ENCODE results near the gene FGF14. TPM values are rescaled to one million over a fixed set of nuclear protein-coding genes. Genes with fewer than 3 reads are reported as not detected.

Gene FGF14
- total RNA-seq, 2 experiments from 2014 or later = not detected

DNA sequence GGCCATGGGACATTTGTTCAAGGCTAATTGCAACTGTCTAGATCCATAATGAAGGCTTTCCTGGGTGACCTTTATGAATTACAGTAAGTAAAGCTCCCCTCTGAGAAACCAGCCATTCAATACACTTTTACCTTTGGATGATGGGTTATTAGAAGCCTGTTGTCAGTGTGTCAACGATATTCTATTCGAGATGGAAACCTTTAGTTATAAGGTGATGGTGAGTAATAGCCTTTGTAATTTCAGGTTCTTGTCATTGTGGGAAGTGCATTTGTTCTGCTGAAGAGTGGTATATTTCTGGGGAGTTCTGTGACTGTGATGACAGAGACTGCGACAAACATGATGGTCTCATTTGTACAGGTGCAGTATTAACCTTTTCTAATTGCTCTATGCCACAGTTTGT lies 687.7 kb downstream of the FGF14 start:
- no peak overlapping the region for H3K4me3 Mint-ChIP-seq
- H3K27ac Mint-ChIP-seq = no peak overlapping the region
- DNase-seq (no peak), ATAC-seq (no peak)
- no peaks in the 10 kb centered on the region for H3K9me3 Mint-ChIP-seq (ENCODE audit: low read depth)
- peaks cover 4% of the 10 kb centered on the region for H3K27me3 Mint-ChIP-seq
- ChIA-PET POLR2A (no interaction called here), CTCF (no interaction called here)
- no peaks in the 10 kb centered on the region for H3K36me3 Mint-ChIP-seq (ENCODE audit: low read depth)
- no peaks in the 10 kb centered on the region for H3K4me1 Mint-ChIP-seq
- intact Hi-C loops (cut with DNase I, micrococcal nuclease) = no loop called here

DNA sequence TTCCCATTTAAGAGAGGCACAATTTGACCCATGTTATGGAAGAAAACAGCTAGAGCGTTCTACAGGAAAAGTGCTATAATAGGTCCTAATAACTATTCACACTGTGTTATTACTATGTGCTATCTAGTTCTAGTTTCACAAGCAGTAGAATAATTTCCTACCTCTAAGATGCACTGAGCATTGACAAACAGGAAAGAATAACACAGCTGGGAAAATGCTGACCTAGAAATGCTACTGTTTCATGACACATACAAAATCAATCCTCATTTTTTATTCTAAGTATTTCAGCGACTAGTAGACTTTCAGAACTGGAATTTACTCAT lies 689.9 kb downstream of the FGF14 start:
- Mint-ChIP-seq H3K27ac (no peak overlapping the region), H3K9me3 (ENCODE audit: low read depth) (no peaks in the 10 kb centered on the region), H3K27me3 (peaks cover 10% of the 10 kb centered on the region), H3K4me3 (no peak overlapping the region), H3K4me1 (no peaks in the 10 kb centered on the region), H3K36me3 (ENCODE audit: low read depth) (no peaks in the 10 kb centered on the region)
- POLR2A ChIA-PET = no interaction called here
- intact Hi-C loops (cut with DNase I, micrococcal nuclease) = no loop called here
- DNase-seq = no peak
- CTCF ChIA-PET = no interaction called here
- no peak for ATAC-seq

- ChIA-PET POLR2A (no interaction called here), CTCF (no interaction called here)
- no peak for DNase-seq
- Mint-ChIP-seq H3K9me3 (ENCODE audit: low read depth) (no peaks in the 10 kb centered on the region), H3K27ac (no peak overlapping the region), H3K27me3 (peaks cover 10% of the 10 kb centered on the region), H3K4me1 (peaks cover 5% of the 10 kb centered on the region), H3K4me3 (no peak overlapping the region), H3K36me3 (ENCODE audit: low read depth) (no peaks in the 10 kb centered on the region)
- intact Hi-C loops (cut with DNase I, micrococcal nuclease) = no loop called here
- no peak for ATAC-seq
Measured at GRCh38 chr13:101711307-101712025, 690.4 kb downstream of the FGF14 start.

- Mint-ChIP-seq H3K9me3 (ENCODE audit: low read depth) (no peaks in the 10 kb centered on the region), H3K27me3 (peaks cover 12% of the 10 kb centered on the region), H3K4me3 (no peak overlapping the region), H3K36me3 (ENCODE audit: low read depth) (no peaks in the 10 kb centered on the region), H3K4me1 (peaks cover 5% of the 10 kb centered on the region), H3K27ac (no peak overlapping the region)
- DNase-seq (no peak), ATAC-seq (no peak)
- intact Hi-C loops (cut with DNase I, micrococcal nuclease) = no loop called here
- POLR2A ChIA-PET = no interaction called here
- CTCF ChIA-PET = interaction anchor here (0.7 kb wide), 1 partner anchor 30 kb away, joined by 3 read pairs; no protein-coding TSS in a partner anchor
Measured at GRCh38 chr13:101709952-101710351, 691.9 kb downstream of the FGF14 start.

DNA sequence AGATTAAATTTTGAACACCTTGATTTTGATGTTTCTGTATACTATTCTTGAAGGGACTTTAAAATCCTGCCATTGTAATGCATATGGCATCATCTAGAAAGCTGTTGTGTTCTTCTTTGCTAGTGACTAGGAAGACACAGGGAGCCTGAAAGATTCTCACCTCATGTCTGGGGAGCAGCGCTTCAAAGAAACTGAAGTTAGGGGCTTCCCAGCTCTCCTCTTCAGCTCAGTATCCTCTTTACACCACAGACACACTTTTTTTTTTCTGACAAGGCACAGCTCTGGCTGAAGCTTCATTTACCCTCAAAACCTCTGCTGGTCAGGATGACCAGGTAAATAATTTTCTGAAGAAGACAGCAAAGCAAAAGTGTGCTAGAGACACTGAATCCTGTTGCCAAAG lies 693.7 kb downstream of the FGF14 start:
- peaks cover 14% of the 10 kb centered on the region for H3K27me3 Mint-ChIP-seq
- ChIA-PET CTCF (interaction anchor here (0.5 kb wide), 1 partner anchor 916 kb away, joined by 4 read pairs; no protein-coding TSS in a partner anchor), POLR2A (no interaction called here)
- H3K4me1 Mint-ChIP-seq = peaks cover 5% of the 10 kb centered on the region
- H3K9me3 Mint-ChIP-seq (ENCODE audit: low read depth) = no peaks in the 10 kb centered on the region
- no peak overlapping the region for H3K27ac Mint-ChIP-seq
- no peaks in the 10 kb centered on the region for H3K36me3 Mint-ChIP-seq (ENCODE audit: low read depth)
- intact Hi-C loops (cut with DNase I, micrococcal nuclease) = no loop called here
- DNase-seq (no peak), ATAC-seq (no peak)
- no peak overlapping the region for H3K4me3 Mint-ChIP-seq

GRCh38 chr13:101707659-101708058 lies 694.2 kb downstream of the FGF14 start:
- CTCF ChIA-PET = interaction anchor here (0.5 kb wide), 1 partner anchor 917 kb away, joined by 4 read pairs; no protein-coding TSS in a partner anchor
- POLR2A ChIA-PET = no interaction called here
- no peak for ATAC-seq
- Mint-ChIP-seq H3K36me3 (ENCODE audit: low read depth) (no peaks in the 10 kb centered on the region), H3K9me3 (ENCODE audit: low read depth) (no peaks in the 10 kb centered on the region), H3K4me1 (peaks cover 5% of the 10 kb centered on the region), H3K27ac (no peak overlapping the region), H3K4me3 (no peak overlapping the region), H3K27me3 (peaks cover 14% of the 10 kb centered on the region)
- DNase-seq = no peak
- intact Hi-C loops (cut with DNase I, micrococcal nuclease) = no loop called here

DNA sequence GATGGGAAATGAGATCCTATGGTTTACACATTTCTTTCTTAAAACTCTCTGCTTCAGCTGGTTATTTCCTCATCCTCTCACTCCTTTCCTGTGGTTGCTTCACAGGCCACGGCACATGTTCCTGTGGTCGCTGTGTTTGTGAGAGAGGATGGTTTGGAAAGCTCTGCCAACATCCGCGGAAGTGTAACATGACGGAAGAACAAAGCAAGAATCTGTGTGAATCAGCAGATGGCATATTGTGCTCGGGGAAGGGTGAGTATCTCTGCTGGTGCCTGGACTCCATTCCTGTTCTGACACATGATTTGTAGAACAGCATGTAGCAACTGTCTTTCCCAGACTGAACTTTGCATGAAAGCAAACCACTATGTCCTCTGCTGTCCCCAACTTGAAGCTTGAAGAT lies 695.2 kb downstream of the FGF14 start:
- DNase-seq (peak; percentile 21), ATAC-seq (peak; percentile 49)
- Mint-ChIP-seq H3K27ac (no peak overlapping the region), H3K4me3 (no peak overlapping the region), H3K4me1 (peaks cover 5% of the 10 kb centered on the region), H3K9me3 (ENCODE audit: low read depth) (no peaks in the 10 kb centered on the region), H3K27me3 (peaks cover 12% of the 10 kb centered on the region), H3K36me3 (ENCODE audit: low read depth) (no peaks in the 10 kb centered on the region)
- intact Hi-C loops (cut with DNase I, micrococcal nuclease) = no loop called here
- ChIA-PET POLR2A (no interaction called here), CTCF (interaction anchor here (0.6 kb wide), 1 partner anchor 192 kb away, joined by 3 read pairs; no protein-coding TSS in a partner anchor)

DNA sequence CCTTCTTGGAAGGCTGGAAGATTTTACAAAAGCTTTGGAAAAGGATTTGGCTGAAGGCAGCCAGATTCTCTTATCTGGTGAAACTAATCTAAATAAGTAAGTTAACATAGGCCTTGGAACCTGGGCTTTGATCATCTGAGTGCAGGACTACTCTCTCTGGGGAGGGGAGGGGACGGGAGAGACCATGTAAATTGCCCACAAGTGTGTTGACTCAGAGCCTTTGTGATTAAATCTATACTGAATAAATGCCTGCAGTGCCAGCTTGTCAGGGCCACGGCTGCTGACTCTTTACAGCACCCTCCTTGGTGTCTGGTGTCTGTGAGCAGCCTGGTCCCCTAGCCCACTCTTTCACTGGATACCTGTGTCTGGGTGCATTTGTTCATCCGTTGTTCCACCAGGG lies 698.0 kb downstream of the FGF14 start:
- intact Hi-C loops (cut with DNase I, micrococcal nuclease) = no loop called here
- ChIA-PET POLR2A (no interaction called here), CTCF (no interaction called here)
- Mint-ChIP-seq H3K4me1 (peaks cover 5% of the 10 kb centered on the region), H3K4me3 (no peak overlapping the region), H3K27ac (no peak overlapping the region), H3K9me3 (ENCODE audit: low read depth) (no peaks in the 10 kb centered on the region), H3K36me3 (ENCODE audit: low read depth) (no peaks in the 10 kb centered on the region), H3K27me3 (peaks cover 11% of the 10 kb centered on the region)
- ATAC-seq = no peak
- DNase-seq = no peak

DNA sequence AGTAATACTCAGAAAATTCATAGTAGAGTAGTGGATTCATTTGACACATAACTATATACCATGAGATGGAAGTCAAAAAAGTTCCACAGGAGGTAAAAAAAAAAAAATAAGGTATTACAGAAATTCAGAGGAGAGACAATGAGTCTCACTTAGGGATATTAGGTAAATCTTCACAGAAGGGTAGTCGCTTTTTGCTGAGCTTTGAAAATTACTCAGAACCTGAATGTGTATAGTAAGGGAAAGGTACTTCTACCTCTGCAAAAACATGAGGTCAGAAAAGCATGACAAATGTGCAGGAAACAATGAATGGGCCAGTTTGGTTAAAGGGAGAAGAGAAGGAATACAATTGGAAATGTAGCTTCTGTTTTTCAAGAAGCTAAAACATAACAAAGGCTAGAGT lies 698.8 kb downstream of the FGF14 start:
- DNase-seq (no peak), ATAC-seq (no peak)
- intact Hi-C loops (cut with DNase I, micrococcal nuclease) = no loop called here
- Mint-ChIP-seq H3K27ac (no peak overlapping the region), H3K9me3 (ENCODE audit: low read depth) (no peaks in the 10 kb centered on the region), H3K4me3 (no peak overlapping the region), H3K36me3 (ENCODE audit: low read depth) (no peaks in the 10 kb centered on the region), H3K27me3 (peaks cover 8% of the 10 kb centered on the region), H3K4me1 (peaks cover 5% of the 10 kb centered on the region)
- ChIA-PET POLR2A (no interaction called here), CTCF (no interaction called here)

DNA sequence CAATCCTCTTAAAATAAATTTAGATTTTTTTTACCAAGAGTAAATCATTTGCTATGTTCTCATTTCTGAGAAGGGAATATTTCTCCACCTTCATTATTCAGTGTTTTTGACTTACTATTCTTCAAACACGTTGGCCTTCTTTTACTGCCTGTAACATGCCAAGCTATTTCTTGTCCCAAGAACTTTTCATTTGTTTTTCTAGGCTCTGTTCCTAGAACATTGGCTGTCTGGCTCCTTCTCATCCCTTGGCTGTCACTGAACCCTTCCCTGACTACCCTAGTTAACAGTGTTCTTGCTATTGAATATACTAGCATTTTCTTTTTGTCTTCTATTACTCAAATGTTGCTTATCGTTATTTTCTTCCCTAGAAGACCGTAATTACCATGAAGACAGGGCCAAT lies 701.2 kb downstream of the FGF14 start:
- Mint-ChIP-seq H3K27me3 (peaks cover 6% of the 10 kb centered on the region), H3K9me3 (ENCODE audit: low read depth) (no peaks in the 10 kb centered on the region), H3K27ac (no peak overlapping the region), H3K36me3 (ENCODE audit: low read depth) (no peaks in the 10 kb centered on the region), H3K4me3 (no peak overlapping the region), H3K4me1 (no peaks in the 10 kb centered on the region)
- no peak for DNase-seq
- intact Hi-C loops (cut with DNase I, micrococcal nuclease) = no loop called here
- no peak for ATAC-seq
- CTCF ChIA-PET = no interaction called here
- POLR2A ChIA-PET = no interaction called here

DNA sequence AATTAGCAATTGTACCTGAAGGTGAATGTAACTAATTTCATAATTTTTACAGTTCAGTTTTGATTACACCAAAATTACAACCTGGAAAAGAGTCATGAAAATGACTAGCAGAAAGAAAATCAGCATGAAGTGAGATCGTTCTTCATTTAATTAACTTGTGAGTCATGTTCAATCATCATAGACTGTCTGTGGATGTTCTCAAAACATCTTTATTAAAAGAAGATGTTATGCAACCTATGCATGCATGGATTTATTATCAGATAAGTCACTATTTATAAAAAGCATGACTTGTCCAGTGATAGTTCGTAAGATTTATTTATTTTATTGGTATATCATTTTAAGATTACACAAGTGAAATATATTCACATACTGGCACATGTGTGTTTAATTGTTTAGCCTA lies 703.4 kb downstream of the FGF14 start:
- no peak for DNase-seq
- POLR2A ChIA-PET = no interaction called here
- H3K4me3 Mint-ChIP-seq = no peak overlapping the region
- no peaks in the 10 kb centered on the region for H3K36me3 Mint-ChIP-seq (ENCODE audit: low read depth)
- H3K4me1 Mint-ChIP-seq = no peaks in the 10 kb centered on the region
- intact Hi-C loops (cut with DNase I, micrococcal nuclease) = no loop called here
- CTCF ChIA-PET = no interaction called here
- H3K27me3 Mint-ChIP-seq = peaks cover 1% of the 10 kb centered on the region
- H3K9me3 Mint-ChIP-seq (ENCODE audit: low read depth) = no peaks in the 10 kb centered on the region
- H3K27ac Mint-ChIP-seq = no peak overlapping the region
- ATAC-seq = no peak

DNA sequence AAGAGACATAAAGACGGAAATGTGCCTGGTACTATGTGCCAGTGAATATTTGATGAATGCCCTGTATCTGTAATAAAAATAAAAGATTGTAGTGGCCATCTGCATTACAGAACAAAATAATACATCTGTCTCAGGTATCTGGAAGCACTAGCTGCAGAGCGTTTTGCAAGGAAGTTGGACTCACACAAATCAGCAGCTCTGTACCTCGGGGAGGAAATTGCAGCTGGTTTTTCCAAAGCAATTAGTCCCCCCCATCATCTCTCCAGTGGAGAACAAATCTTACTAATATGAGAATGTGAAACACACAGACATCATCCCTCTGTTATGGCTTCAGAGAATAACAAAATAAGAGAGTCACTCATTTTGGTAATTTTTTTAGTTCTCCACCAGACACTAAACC lies 704.1 kb downstream of the FGF14 start:
- Mint-ChIP-seq H3K4me3 (no peak overlapping the region), H3K4me1 (no peaks in the 10 kb centered on the region), H3K27ac (no peak overlapping the region), H3K27me3 (peaks cover 1% of the 10 kb centered on the region), H3K36me3 (ENCODE audit: low read depth) (no peaks in the 10 kb centered on the region), H3K9me3 (ENCODE audit: low read depth) (no peaks in the 10 kb centered on the region)
- ATAC-seq (no peak), DNase-seq (no peak)
- ChIA-PET CTCF (interaction anchor here (0.9 kb wide), 1 partner anchor 553 kb away, joined by 3 read pairs; no protein-coding TSS in a partner anchor), POLR2A (no interaction called here)
- intact Hi-C loops (cut with DNase I, micrococcal nuclease) = no loop called here

Data from activated CD4-positive, alpha-beta T cell treated with anti-CD3 and anti-CD28 coated beads for 36 hours (primary cell).